Left lobe of liver (tissue), 2 donors: ENCODE data around the gene KLKB1. TPM values are rescaled to one million over a fixed set of nuclear protein-coding genes. Genes with fewer than 3 reads are reported as not detected.
A peak's percentile ranks its signal among the peaks of the same experiment; 100 is the strongest.
"Not testable (repeated sequence)": the region's sequence is repeated elsewhere in the genome, so short reads cannot be mapped to it uniquely, and the experiment has no call there.

Source experiments
- ATAC-seq: fragments of 200-7000 bp; cut with Tn5 transposase; one replicate; pipeline ENCODE4 v1.9.1; 2020; ENCODE audit warnings: mild to moderate bottlenecking, moderate library complexity
- DNase-seq: peaks from one replicate; pipeline ENCODE4 v3.0.0-alpha.2; 2020; ENCODE audit warnings: low spot score
- total RNA-seq: library from RNA; stranded (reverse); gene quantifications from one replicate; pipeline ENCODE4 v1.2.1, GENCODE V29; 2021
- donor health status: DM: no; HTN: no; CAD: no; lungs with moderate emphysema.
- donor health status: DM: no; HTN: yes; CAD: no.

KLKB1 gene
- total RNA-seq, 1 donor from 2014 or later: 102 TPM

DNA sequence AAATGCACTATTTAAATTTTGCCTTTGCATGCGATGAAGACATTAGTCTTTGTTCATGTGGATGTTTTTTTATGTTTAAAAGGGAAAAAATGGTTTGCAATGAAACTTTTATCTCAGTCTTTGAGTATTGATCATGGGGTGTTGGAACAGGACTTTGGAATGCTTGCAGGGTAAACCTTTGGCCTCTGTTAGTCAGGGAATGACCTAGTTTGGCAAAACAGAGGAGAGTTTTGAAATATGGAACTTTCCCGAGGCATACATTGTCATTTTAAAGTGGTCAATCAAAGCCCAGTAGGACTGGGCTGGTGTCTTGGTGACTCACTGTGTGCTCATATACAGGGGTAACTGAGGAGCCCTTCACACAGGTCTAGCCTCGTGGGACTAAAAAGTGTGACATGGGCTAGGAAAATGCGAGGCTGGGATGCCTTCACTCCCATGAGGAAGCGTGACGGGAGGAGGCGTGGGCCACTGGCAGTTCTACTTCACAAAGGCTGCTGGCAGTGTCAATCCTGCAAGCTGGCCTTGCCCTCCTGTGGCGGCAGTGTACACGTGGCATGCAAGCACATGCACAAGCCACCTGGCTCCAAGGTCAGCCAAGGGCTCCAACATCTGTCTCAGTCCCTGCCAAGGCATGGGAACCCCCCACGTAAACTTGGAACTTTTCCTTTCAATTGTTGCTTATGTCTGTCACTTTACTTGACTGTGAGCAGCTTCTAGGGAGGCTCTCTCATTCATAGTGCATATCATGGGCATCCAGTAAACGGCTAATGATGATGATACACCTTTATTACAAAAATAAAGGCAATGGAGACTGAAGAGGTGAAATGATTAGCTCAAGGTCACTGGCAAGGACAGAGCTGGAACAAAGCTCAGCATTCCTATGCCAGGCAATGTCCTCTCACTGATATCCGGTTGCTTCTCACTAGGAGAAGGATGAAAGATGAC lies 33.5 kb downstream of the KLKB1 start:
- peak; percentile 96 for DNase-seq
- ATAC-seq: peak; percentile 73

DNA sequence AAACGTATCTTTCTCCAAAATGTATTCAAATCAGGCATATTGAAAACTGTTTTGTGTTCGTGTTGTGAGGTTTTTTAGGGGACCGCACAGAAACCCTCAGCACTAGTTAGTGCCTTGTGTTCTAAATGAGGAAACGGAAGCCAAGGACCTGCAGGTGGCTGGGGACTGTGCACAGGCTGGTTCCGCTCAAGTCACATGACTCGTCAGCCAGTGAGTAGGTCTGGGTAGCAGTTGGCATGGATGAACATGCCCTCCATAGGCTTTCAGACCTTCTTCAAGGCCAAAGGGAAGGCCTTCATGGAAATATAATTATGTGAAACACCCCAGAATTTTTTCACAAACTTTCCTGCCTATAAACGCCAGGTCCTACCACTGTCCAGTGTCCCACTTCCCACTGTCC lies 37.4 kb downstream of the KLKB1 start:
- DNase-seq: no peak
- no peak for ATAC-seq

DNA sequence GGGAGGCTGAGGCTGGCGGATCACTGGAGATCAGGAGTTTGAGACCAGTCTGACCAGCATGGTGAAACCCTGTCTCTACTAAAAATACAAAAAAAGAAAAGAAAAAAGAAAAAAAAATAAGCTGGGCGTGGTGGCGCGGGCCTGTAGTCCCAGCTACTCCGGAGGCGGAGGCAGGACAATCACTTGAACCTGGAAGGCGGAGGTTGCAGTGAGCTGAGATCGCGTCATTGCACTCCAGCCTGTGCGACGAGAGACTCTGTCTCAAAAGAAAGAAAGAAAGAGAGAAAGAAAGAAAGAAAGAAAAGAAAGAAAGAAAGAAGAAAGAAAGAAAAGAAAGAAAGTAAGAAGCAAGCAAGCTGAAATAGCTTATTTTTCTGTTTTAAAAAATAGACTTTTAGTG lies 37.9 kb downstream of the KLKB1 start:
- not testable (repeated sequence) for ATAC-seq, DNase-seq

DNA sequence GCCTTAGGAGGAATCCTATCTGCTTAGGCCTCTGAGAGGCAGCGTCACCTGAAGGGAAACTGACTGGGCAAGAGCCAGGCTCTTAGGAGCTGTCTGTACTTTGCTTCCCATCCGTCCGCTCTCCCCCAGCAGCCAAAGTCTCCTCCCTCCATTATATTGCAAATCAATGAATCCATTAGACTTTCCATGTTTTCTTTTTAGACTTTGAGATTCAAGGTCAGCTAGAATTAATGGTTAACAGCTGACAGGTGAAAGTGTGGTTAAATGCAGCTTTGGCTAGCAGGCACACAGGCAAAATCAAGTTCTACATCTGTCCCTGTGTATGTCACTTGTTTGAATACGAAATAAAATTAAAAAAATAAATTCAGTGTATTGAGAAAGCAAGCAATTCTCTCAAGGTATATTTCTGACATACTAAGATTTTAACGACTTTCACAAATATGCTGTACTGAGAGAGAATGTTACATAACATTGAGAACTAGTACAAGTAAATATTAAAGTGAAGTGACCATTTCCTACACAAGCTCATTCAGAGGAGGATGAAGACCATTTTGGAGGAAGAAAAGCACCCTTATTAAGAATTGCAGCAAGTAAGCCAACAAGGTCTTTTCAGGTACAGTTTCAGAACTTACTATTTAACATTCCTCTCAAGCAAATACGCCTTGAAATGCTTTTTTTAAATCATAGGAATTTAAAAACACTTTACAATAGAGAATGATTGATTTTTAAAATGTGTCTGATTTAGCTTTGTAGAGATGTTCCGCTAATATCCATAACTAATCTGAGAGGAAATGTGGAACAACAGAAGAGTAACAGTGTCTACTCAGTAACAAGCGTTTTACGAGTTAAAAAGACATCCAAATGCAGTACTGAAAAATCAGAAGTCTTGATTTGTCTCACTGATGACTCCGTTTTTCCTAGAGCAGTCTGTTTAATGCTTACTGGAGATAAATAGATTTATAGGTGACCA lies 38.7 kb downstream of the KLKB1 start, which contains the start of gene F11:
TSS of gene F11 (plus strand) at position 507 of the 970 bp plus-strand sequence. CDS start 948 bp downstream, outside the sequence.
- DNase-seq (peak; percentile 55), ATAC-seq (peak; percentile 52)

DNA sequence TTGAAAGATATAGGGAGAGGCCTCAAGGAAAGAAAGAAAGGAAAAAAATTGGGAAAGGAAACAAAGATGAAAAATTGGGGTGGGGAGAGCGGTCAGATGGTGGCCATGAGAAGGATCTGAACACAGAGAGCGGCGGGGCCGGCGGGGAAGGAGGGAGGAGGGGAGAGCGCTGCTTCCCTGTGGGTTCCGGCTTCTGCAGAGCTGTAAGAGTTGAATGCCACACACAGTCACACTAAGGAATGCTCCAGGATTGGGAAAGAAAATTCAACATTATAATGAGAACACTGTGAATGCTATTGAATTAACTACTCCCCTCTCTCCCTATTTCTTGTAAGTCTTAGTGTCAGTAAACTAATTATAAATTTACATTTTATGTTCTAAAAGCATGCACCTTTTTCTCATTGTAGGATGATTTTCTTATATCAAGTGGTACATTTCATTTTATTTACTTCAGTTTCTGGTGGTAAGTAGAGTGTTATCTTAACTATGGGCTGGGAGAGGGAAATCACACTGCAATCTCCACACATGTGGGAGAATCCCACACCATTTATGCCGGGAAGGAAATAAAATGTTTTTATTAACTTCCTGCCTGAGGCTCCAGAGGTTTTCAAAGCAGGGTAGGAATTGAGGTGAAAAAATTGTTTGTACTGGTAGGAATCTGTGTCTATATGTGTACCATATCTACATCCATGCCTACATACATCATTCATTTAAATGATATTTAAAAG lies 39.6 kb downstream of the KLKB1 start:
- peak; percentile 83 for ATAC-seq
- DNase-seq: peak; percentile 66

DNA sequence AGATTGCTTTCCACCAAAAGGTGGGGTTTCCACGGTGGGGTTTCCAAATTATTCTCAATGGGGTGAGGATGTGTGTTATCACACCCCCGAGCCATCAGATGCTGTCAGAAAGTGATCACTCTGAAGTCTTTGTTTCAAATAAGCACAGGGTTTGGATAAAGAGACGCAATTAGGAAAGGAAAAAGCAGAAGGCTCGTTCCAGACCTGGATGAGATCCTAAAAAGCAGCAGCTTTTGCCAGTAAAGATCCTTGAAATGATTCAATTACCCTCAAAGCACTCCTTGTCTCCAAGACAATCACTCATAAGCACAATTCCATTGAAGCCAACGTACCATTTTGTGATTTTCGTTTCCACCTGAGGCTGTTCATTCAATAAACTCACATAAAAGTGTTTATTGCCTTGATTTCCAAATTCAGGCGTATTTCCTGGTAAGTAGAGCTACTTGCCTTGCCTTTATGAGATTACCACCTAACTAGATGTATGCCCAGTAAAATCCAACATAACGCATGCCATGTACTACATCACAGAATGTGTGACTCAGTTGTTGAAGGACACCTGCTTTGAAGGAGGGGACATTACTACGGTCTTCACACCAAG lies 43.9 kb downstream of the KLKB1 start:
- ATAC-seq (no peak), DNase-seq (no peak)

DNA sequence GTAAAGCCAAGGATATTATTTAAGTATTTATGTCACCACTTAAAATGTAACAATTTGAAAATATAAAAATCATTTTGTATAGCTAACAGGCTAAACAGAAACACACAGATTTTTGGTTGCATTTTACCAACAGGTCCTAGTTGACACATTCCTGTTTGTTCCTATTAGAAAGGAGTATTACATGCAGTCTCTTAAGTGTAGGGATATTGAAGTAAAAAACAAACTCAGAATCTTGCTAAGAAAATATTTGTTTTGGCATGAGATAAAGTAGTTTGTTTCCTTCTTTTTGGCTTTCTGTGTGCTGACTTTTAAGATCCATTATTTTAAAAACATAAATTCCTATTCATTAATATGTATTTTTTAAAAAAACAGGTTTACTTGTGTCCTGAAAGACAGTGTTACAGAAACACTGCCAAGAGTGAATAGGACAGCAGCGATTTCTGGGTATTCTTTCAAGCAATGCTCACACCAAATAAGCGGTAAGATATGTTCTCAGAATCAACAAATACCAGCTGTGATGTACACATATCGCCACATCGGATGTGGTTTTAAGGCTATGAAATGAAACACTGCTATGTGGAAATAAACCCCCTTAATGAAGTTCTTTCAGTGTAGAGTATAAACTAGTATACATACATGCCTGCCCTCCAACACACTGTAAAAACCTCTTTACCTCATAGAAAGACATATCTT lies 45.5 kb downstream of the KLKB1 start:
- ATAC-seq: peak; percentile 40
- no peak for DNase-seq

DNA sequence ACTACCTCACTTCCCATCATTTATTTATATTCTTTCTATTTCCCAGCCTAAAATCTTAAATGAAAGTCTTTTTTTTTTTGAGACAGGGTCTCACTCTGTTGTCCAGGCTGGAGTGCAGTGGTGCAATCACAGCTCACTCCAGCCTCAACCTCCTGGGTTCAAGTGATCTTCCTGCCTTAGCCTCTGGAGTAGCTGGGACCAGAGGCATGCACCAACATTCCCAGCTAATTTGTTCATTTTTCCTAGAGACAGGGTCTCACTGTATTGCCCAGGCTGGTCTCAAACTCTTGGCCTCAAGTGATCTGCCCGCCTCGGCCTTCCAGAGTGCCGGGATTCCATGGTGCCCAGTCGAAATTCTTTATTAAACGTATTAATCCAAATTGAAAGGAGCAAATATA lies 46.1 kb downstream of the KLKB1 start:
- ATAC-seq: not testable (repeated sequence)

DNA sequence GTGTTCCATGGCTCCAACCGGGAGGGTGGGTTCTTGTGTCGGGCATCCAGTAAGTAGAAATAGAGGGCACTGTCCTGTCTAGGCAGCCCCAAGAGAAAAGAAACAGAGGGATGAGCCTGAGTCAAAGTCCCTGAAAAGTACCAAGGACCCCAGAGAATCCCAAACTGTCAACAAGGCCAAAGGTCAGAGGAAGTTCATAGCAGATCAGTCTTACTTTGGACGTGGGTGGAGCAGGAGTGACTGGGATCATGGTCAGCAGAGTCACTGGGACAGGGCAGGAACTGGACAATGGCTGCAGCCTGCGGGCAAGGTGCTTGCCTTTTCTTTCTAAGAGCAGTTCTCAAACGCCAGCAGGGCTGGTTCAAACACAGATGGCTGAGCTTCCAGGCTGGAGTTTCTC lies 56.0 kb downstream of the KLKB1 start:
- DNase-seq (no peak), ATAC-seq (peak; percentile 63)

More for the DNA sequence above, 46.1 kb downstream of the KLKB1 start:
- DNase-seq: not testable (repeated sequence)

DNA sequence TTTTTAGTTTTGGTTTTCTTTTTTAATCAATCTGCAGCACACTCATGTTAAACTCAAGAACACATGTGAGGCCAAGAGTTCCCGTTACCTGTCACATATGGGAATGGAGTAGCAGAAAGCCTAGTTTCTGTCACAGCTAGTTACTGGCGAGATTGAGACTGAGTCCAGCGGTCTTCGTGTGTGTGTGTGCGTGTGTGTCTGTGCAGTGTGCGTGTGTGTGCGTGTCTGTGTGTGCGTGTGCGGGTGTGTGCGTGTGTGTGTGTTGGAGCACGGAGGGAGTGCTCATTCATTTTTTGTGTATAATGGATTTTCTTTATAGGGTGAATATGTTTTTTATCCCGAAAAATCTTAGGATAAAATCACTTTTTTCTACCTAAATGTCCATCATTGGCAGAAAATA lies 57.8 kb downstream of the KLKB1 start:
- DNase-seq: no peak
- ATAC-seq: no peak

DNA sequence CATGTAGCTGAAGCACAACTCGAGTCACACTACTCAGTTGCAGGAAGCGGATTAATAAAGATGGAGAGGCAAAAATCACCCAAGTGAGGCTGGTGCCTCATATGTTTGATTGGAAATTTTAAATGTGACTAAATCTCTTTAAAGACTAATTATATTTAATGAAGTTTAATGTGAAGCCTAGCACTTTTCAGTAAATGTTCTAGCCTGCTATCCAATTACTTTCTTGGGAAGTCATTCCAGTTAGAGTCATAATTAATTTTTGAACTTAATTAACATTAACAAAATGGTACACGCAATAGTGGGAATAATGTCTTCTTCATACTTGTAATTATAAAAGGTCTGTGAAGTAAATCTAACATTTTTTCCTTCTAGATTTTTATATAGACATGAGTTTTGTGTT lies 59.3 kb downstream of the KLKB1 start:
- no peak for DNase-seq
- no peak for ATAC-seq

DNA sequence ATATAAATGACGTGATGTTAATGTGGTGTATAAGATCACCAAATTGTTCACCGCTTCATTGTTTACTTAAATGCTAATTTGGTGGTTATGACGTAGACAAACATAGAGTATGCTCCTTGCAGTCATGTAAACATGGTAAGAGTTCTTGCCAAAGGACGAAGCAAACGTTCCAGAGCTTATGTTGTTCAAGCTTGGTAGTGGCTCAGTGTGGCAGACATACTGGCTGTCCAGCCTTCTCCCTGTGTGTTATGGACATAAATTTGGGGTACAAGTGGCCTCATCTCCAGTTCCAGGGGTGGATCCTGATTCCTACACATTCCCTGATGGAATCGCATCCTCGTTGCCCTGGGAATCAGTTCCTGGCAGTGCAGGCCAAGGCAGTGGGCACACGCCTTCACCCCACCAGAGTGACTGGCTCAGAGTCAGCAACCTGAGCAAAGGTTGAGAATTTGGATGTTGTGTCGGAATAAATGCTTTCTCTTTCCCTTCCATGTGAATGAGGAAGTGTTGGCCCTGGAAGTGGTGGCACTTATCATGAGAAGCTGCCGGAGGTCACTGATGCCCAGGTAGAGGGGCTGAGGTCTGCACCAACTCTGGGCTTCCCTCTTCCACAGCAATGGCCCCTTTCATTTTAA lies 64.1 kb downstream of the KLKB1 start:
- ATAC-seq (peak; percentile 83), DNase-seq (peak; percentile 56)

DNA sequence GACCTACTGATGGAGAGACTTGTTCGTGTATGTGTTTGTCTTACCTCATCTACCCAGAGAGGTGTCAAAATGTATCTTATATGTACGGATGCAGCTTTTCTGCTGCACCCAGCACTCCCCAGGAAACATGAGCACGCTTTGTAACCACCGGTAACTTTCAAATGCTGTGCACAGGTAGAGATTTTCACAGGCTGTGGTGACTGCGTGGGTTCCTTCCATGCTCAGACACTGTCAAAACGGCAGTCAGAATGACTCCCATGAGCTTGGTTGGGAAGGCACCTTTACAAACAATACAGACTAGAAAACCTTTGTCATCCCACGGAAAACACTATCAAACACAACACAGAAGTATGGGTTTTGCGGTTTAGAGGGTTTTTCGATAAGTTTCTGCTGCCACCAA lies 66.9 kb downstream of the KLKB1 start:
- DNase-seq (no peak), ATAC-seq (no peak)

DNA sequence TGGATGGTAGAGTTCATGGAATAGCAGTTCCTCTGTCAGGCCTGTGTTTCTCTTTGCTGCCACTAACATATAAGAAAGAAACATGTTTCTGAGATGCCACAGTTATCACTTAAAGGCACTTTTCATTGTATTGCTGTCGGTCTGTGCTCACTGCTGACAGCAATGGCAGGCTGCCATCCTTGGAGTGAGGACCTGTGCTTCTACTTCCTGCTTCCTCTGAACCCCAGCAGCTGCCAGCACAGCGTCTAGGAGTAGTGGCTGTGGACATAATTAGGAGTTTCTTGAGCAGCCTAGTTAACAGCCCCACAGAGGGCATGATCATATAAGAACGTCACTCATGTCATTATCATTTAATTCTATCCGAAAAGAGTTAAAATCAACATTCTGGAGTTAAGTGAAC lies 69.2 kb downstream of the KLKB1 start:
- DNase-seq: no peak
- ATAC-seq: no peak

DNA sequence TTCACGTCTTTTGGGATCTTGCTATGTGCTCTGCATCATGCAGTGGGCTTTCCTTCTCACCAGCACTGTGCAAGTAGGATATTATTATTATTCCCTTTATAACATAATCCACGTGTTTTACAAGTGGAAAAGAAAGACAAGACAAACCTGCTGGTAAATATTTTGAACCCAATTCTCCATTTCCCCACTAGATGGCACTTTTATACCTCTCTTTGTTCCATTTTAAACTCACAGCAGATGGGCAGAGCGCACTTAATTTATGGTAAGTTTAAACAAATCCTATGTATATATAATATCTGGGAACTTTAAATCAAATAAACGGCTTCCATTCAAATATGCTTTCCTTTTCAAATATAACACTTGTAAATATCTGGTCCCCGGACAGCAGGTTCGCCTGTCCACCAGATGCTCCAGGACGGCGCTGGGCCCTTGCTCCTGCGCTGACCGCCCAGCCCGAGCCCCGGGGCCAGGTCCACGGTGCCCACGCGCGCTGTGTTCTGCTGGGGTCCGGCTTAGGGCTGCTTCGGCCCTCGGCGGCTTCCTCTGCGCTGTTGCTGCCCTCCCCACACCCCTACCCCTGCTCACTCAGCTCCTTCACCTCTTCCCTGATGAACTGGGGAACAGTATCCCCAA lies 69.8 kb downstream of the KLKB1 start:
- DNase-seq (no peak), ATAC-seq (peak; percentile 69)

DNA sequence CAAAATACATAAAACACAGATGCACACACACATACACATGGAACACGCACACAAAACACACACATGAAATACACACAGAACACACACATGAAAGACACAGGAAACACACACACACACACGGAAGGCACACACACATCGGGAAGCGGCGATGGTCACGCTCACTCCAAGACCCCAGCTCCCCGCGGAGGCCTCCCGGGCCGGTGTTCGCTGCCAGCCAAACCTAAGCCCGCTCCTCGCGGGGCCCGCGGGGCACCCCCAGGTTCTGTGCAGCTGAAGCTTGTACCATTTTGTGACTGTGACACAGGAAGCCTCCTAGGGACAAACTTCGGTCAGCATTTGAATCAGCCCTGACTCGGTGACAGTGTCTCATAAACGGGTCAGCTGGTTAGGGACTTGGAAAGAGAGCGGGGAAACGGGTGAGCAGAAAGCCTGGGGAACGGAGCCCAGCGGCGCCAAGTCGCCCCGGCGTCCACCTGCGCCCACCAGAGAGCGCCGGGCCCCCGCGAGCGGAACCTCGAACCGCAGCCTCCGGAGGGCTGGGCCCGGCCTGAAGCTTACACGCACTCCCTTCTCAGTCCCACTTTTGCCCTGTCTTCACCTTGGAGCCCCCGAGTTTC lies 70.8 kb downstream of the KLKB1 start:
- DNase-seq (no peak), ATAC-seq (no peak)

DNA sequence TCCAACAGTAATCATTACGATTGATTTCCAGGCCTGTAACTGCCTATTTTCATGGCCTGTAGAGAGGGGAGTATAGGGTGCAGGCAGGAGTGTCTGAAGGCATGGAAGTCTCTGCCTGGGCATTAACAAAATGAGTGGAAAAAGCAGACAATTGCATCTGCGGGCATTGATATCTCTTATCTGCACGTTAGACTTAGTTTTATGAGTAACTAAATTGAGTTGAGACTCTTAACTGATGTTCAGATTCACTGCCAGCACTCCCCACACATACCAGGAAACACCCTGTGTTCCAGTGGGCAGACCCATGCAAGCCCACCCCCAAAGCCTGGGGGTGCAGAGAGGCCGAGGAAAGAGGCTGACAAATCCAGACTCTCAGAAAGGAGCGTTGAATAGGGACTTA lies 72.0 kb downstream of the KLKB1 start:
- no peak for ATAC-seq
- no peak for DNase-seq

DNA sequence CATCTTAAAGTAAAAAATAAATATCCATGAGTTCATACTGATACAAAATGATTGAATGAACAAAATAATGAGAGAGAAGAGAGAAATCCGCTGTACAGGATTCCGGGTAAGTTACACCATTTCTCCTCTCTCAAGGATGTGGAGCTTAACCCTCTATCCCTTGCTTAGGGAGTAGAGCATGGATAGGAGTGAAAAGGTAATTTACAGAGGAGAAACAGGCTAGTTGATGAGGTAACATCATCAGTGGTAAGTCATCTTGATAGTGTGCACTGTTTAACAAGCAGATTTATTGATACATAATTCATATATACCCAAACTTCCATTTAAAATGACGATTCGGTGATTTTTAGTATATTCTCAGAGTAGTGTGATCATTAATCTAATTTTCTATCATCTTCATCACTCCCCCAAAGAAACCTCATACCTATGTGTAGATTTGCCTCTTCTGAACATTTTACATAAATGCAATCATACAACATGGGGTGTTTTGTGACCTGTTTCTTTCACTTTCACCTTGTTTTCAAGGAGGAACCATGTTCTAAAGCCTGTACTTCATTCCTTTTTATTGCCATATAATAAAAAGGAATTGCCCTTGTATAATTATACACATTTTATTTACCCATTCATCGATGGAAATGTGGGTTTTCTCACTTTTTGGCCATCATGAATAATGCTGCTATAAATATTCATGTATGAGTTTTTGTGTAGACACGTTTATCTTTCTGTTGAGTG lies 73.5 kb downstream of the KLKB1 start:
- DNase-seq (no peak), ATAC-seq (no peak)
